Fibroblast of lung (primary cell): ENCODE data around the gene GAGE10.

Source experiments
- EZH2 ChIP-seq: IDR thresholded peaks from 2 replicates; pipeline ENCODE4 v1.5.1; 2012; ENCODE audit warnings: low read length, control low read depth, mild to moderate bottlenecking; ENCODE audit errors: missing control alignments
- TF ChIP-seq, protein P1 (sequence below), 2 donors: IDR thresholded peaks in 1 of 2; conservative IDR thresholded peaks in 1 of 2; 1 replicate in 1 of 2; 2 replicates in 1 of 2; pipeline ENCODE4 v1.5.1; 2011 to 2012; ENCODE audit warnings: low read length in 2 of 2, control low read depth in 1 of 2, inconsistent platforms in 1 of 2, low read depth in 1 of 2, mild to moderate bottlenecking in 1 of 2

DNA sequence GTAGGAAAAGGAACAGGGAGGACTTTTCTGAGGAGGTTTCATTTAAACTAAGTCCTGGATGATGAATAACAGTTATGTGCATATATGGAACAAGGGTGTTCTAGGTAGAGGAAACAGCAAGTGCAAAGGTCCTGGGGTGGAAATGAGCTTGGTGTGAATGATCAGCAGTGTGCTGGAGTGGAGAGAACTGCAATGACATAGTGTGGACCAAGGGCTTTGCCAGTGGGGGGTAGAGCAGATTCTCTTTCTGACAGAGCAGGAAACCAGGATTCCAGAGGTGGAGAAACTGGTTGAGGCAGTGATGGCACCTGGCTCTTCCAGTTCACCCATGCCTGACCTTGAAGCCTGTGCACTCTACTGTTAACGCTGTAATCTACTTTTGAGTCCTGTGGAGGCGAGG is 32.1 kb upstream of the GAGE10 start:
- TF ChIP-seq, protein P1, sequence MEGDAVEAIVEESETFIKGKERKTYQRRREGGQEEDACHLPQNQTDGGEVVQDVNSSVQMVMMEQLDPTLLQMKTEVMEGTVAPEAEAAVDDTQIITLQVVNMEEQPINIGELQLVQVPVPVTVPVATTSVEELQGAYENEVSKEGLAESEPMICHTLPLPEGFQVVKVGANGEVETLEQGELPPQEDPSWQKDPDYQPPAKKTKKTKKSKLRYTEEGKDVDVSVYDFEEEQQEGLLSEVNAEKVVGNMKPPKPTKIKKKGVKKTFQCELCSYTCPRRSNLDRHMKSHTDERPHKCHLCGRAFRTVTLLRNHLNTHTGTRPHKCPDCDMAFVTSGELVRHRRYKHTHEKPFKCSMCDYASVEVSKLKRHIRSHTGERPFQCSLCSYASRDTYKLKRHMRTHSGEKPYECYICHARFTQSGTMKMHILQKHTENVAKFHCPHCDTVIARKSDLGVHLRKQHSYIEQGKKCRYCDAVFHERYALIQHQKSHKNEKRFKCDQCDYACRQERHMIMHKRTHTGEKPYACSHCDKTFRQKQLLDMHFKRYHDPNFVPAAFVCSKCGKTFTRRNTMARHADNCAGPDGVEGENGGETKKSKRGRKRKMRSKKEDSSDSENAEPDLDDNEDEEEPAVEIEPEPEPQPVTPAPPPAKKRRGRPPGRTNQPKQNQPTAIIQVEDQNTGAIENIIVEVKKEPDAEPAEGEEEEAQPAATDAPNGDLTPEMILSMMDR (conservative IDR thresholded peaks at IDR 0.05 in 1 of 2, IDR thresholded peaks at IDR 0.05 in 1 of 2; ENCODE audit: low read depth in 1 of 2, low read length in 2 of 2): no peak
- TF ChIP-seq EZH2: no peak
